GM18508 (cell line): ENCODE data around the gene UNC13C.

ENCODE experiments used
- ATAC-seq: cut with Tn5 transposase; IDR thresholded peaks from one replicate; pipeline ENCODE4 v1.9.1; 2021; ENCODE audit warnings: moderate number of reproducible peaks; ENCODE audit not compliant: insufficient read depth, unreplicated experiment

Gene UNC13C

GRCh38 chr15:54547491-54547890 is 569.2 kb downstream of the UNC13C start:
- ATAC-seq, result no peak

- no peak for ATAC-seq
Measured at GRCh38 chr15:54550954-54551353, 572.7 kb downstream of the UNC13C start.

DNA sequence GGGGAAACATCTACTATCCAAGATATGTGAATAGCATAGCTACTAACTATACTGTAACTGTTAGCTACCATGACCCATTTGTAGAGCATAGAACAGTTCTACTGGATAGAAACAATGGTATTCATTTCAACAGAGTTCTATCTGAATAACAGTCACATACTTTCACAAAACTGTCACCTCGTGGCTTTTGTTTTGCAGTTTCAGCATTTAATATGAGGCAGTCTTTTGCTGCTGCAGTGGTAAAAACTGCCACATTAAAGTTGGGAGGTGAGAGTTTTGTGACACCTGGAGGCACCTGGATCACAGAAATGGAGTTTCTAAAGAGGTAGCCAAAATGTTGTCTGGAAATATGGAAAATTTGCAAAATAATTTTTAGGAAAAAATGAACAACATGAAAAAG is 578.0 kb downstream of the UNC13C start:
- ATAC-seq, result no peak

- no peak for ATAC-seq
Measured at GRCh38 chr15:54559405-54560069, 581.3 kb downstream of the UNC13C start.

DNA sequence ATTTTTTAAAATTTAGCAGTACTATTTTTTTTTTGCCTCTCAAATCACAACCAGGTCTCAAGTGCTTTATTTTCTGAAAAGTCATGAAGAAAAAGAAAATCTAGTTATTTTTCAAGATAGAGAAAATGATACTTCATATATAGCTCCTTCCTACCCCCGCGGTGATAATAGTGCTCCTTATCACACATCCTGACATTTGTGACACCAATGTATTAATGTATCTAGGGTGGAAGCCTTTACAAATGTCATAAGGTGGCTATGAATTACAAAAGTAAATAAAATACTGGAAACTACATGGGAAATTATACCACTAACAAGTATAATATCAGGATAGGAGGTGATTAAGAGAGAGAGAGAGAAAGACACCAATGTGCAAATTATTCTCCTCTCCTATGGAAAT is 582.2 kb downstream of the UNC13C start:
- ATAC-seq, result no peak

DNA sequence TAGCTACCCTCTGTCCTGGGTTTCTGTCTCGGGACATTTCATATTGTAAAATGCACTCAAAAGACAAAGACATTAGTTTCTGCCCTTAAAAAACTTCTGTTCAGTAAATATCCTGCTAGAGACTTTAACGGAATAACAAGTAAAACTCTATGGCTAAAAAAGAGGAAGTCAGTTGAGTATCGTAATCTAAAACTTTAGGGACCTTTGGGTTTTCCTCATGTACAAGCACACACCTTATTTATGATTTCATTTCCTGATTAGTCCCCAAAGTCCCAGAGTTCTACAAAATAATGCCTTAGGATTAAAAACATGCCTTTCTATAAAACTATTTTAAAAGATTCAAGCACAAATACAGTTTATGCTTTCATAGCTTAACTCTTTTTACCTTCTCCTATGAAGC is 585.9 kb downstream of the UNC13C start:
- no peak for ATAC-seq

- ATAC-seq, result no peak
Measured at GRCh38 chr15:54566654-54567053, 588.4 kb downstream of the UNC13C start.

DNA sequence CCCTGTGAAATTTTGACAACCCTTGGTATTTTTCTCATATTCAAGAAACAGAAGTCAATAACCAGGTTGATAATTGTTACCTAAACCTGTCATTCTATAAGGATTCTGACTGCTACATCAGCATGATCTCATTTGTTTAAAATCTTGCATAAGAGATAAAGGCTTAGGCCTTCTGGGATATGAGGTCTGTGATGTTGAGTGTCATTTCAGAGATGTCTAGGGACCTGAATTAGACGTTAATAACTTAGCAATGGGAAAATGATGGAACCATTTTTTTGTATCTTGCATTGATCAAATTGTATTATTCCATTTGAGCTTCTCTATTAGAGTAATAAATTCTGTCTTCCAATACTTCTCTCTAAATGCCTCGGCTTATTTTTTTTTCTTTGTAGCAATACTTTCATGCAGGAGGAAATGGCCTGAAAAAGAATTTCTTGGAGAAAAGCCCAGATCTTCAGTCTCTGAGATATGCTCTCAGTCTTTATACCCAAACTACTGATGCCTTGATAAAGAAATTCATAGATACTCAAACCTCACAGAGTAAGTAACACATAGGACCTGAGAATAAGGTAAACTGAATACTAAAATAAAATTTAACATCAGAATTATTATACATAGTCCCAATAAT is 589.3 kb downstream of the UNC13C start:
- no peak for ATAC-seq

DNA sequence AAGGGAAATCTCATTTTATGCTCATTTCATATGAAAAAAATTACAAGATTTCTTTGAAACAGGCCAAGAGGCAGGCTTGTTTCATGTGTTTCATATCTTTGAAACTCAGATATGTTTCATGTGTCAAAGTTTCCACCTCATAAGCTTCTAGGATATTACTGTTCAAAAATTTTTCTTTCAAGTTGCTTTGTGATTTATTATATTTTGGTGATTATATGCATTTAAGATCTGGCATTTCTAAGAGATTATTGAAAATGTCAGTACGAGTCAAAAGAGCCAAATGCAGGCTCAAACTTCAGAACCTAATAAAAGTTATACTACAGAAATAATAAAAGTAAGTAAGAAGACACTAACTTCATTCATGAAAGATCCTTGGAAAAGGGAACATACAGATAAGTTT is 590.1 kb downstream of the UNC13C start:
- no peak for ATAC-seq

GRCh38 chr15:54571576-54571975 is 593.3 kb downstream of the UNC13C start:
- no peak for ATAC-seq

GRCh38 chr15:54575586-54575985 is 597.3 kb downstream of the UNC13C start:
- no peak for ATAC-seq

DNA sequence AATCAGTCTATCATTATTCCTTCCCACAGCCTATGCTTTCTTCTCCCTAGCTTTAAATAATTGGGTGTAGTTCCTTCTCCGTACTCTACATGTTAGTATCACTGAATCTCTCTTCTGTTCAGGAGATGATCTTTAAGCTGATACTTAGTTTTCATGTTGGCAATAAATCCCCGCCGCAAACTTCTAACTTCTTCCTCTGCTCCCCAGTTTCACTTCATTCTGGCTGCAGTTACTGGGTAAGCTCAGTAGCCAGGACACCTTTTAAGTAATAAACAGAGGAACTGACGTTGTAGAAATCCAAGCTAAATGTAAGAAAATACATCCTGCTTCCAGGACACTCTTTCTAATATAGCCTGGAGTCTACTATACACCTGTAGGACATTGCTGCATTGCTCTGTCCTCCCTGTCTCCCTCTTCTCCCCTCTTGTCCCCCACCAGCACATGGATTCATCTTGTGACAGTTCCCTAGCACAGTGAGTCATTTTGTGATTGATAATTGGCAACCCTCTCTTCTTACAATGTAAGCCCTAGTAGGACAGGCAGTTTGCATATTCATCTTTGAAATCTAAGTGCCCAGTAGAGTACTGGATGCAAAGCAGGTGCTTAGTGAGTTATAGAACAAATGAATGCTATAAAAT is 598.2 kb downstream of the UNC13C start:
- no peak for ATAC-seq

DNA sequence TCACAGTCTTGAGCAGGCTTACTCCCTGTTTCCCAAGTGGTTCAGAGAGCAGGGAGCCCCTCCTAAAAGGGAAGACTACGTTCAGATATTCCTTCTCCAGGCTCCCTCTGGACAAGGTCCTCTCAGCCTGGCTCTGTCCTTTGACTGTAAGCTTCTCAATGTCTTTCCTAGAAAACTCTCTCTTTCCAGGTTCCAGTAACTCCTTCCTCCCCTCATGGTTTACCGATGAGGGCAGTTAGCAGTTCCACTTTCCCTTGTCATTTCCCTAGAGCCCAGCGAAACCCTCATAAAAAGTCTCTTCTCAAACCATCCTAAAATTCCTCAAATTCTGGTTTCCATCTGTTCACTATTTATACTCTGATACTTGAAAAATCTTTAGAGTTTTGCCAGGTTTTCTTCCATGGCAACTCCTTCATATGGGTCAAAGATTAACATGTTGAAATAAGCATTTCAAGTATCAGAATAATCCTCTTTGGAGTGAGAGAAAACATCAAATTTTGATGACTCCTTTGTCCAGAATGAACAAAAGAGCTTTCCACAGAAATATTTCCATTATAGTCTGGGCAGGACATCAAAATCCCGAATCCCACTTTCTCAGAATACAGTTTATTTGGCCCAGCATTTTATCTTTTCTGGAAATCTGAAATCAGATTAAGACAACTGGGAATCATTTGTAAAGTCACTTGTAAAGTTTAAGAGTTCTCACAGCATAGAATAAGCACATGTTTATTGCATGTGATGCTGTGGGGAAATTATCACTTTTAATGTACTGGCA is 599.4 kb downstream of the UNC13C start:
- no peak for ATAC-seq

DNA sequence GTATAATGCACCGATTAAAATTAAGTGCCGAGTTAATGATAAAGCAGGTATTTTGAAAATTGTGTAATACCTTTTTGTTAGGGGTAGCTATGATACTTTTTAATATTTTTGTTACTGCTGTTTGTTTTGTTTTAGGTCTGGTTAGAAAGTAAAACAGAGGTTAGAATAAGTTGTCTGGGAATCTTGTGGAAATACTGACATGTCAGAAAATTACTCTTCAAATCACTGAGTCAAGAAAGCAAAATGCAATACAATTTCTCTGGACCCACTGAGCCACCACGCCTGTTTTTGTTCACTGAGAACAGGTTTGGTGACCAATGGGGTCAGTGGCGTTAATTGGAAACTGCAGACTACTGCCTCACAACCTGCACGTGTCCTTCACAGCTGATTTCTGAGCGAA is 601.6 kb downstream of the UNC13C start:
- ATAC-seq, result no peak

- ATAC-seq, result no peak
Measured at GRCh38 chr15:54580643-54581042, 602.4 kb downstream of the UNC13C start.

GRCh38 chr15:54582863-54583643 is 604.8 kb downstream of the UNC13C start:
- peak; percentile 77 for ATAC-seq

- ATAC-seq, result no peak
Measured at GRCh38 chr15:54585063-54585462, 606.8 kb downstream of the UNC13C start.

GRCh38 chr15:54594115-54594514 is 615.9 kb downstream of the UNC13C start:
- ATAC-seq, result no peak

DNA sequence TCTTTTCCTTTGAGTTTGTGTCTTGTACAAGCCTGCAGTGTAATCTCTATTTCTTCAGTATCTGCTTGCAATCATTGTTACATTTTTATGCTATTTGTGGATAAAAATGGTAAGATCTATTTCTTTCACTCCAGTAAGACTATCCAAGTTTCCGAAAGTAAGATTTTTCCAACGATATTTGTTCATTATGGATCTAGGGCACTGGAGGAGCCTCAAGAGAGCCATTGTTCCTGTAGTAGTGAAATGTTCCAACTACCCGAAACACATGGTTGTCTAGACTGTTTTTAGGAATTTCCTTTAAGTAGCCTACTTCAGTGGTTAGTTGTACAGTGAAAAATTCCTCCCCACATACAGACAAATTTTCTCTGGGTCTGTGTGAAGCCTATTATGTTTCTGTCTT is 621.1 kb downstream of the UNC13C start:
- ATAC-seq, result no peak

DNA sequence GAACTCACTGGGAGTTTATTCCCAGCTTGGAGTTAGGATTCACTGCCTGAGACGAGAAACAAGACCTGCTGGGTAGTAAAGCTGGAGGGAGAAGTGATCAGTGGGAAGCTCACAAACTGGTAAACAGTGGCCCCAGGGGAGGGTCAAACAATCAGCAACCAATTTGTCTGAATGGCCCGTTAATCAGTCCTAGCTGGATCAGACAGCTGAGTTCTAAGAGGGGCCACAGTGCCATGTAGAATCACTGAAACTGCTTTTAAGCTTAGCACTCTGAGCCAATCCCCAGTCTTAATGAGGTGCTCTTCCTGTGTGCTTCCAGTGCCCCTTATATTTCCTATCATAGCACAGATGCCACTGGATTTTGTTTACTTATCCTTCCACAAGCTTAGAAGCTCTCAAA is 626.8 kb downstream of the UNC13C start:
- ATAC-seq, result no peak
